HEK293T (cell line): ENCODE measurements around the gene SLC8A1.

Source experiments
- FOXA1 ChIP-seq: fragments of 450-650 bp; IDR thresholded peaks from 2 replicates; pipeline ENCODE4 v1.6.1; 2016; ENCODE audit warnings: mild to moderate bottlenecking
- FOXM1 ChIP-seq: fragments of 450-650 bp; IDR thresholded peaks from 2 replicates; pipeline ENCODE4 v1.6.1; 2017; ENCODE audit warnings: mild to moderate bottlenecking, borderline replicate concordance
- NFRKB ChIP-seq: fragments of 450-650 bp; IDR thresholded peaks from 2 replicates; pipeline ENCODE4 v1.6.1; 2016; ENCODE audit warnings: mild to moderate bottlenecking, moderate library complexity
- SP1 ChIP-seq: fragments of 450-650 bp; IDR thresholded peaks from 2 replicates; pipeline ENCODE4 v1.6.1; 2017
- TARDBP ChIP-seq: fragments of 450-650 bp; IDR thresholded peaks from 2 replicates; pipeline ENCODE4 v1.6.1; 2016
- ZNF384 ChIP-seq: fragments of 450-650 bp; IDR thresholded peaks from 2 replicates; pipeline ENCODE4 v1.6.1; 2016

DNA sequence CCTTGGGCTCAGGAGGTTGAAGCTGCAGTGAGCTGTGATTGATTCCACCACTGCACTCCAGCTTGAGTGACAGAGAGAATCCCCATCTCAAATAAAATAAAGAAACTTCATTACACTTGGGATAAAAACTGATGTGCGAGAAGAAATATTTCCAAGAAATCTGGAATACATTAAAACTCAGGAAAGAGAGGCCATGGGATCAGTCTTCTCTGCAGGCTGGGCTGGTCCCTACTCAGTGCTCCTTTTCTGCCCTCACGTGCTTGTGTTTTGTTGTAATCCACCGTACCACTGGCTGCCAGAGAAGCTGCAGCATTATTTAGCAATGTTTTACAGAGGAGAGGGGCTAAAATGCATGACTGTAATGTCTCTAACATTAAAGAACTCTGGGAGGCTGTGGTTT lies 282.0 kb downstream of the SLC8A1 start:
- TF ChIP-seq NFRKB (no peak), SP1 (no peak), FOXM1 (no peak), TARDBP (no peak), ZNF384 (no peak), FOXA1 (no peak)
